ENCODE measurements around the gene RGS7.

RGS7 gene

GRCh38 chr1:241356519-241357365, at the start of gene RGS7:
RGS7 (minus strand) TSS chr1:241357205.
- no peak for DNase-seq

GRCh38 chr1:241406421-241406820, 49.4 kb upstream of the RGS7 start:
- DNase-seq = no peak

DNA sequence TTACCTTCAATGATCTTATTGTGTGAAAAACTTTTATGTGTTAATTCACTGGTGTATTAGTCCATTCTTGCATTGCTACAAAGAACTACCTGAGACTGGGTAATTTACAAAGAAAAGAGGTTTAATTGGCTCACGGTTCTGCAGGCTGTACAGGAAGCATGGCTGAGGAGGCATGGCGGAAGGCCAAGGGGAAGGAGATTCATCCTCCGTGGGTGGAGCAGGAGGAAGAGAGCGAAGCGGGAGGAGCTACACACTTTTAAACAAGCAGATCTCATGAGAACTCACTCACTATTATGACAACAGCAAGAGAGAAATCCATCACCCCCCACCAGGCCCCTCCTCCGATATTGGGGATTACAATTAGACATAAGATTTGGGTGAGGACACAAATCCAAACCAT, 44.2 kb upstream of the RGS7 start:
- no peak for DNase-seq

GRCh38 chr1:241396747-241397681, 40.0 kb upstream of the RGS7 start:
- no peak for DNase-seq

- no peak for DNase-seq
Observed at GRCh38 chr1:241391926-241392710, 35.1 kb upstream of the RGS7 start.

GRCh38 chr1:241390526-241390925, 33.5 kb upstream of the RGS7 start:
- DNase-seq = no peak

GRCh38 chr1:241389400-241389799, 32.4 kb upstream of the RGS7 start:
- DNase-seq = no peak

GRCh38 chr1:241387216-241387615, 30.2 kb upstream of the RGS7 start:
- no peak for DNase-seq

GRCh38 chr1:241376701-241377100, 19.7 kb upstream of the RGS7 start:
- no peak for DNase-seq

DNA sequence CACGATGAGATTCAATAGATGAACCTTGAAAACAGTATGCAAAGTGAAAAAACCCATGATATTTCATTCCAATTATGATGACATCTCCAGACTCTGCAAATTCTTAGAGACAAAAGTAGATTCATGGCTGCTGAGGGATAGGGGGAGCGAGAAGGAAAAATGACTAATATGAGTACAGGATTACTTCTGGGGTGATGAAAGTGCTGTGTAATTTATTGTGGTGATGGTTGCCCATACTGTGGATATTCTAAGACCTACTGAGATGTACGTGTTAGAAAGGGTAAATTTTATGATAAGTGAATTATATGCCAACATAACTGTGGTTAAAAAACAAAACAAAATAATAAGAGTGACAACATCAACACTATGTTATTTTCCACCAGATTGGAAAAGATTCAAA, 18.9 kb upstream of the RGS7 start:
- DNase-seq = no peak

DNA sequence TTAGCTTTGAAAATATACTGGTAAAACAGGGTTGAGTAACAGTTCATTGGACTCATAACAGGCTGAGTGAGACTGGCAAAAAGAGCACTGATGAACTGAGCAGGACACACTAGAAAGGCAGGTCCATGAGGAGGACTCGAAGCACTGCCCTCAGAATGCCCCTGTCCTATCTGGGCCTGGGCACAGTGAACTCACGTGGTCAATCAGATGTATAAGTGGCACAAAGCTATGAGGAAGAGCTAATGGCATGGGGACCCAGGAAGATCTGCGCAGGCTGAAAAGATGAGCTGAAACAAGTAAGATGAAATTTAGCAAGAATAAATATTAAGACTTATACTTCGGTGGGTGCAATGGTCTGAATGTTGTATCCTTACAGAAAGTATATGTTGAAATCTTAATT, 9.2 kb upstream of the RGS7 start:
- no peak for DNase-seq

GRCh38 chr1:241362350-241362749, 5.3 kb upstream of the RGS7 start:
- no peak for DNase-seq

DNA sequence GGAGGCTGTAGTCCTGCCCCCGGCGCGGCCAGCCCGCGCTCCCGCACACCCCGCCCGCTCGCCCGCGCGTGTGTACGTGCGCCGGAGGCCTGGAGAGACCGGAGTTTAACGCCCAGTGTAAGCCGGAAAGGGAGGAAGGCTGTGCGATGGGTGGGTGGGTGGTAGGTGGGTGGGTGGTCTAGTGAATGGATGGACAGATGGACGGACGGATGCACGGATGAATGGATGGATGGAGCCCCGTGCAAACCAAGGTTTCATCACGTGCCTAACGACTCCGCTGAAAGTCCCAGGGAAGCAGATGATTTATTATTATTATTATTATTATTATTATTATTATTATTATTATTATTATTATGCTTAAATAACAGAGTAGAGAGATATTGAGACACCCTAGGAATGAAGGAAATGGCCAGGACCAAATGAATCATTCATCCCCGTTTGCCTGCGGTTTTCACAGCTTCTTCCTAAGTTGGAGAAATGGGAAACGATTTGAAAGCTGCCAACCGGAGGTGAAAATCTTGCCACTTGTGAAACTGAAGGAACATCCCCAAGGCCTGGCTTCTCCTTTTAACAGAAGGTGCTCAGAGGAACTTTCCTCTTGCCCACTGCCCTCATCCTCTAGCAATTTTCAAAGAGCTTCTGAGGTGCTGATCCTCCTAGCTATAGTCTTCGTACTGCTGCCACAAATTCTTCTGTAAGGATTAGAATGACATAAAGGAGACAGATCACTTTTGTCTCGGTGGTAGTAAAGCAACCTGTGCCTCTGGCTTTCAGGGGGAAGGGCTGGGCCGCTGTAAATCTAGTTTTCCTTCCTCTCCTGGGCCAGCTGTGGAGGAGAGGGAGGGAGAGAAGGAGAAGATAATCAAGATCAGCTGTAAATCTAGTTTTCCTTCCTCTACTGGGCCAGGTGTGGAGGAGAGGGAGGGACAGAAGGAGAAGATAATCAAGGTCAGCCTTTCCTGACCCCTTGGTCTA, 648 bp upstream of the RGS7 start:
- no peak for DNase-seq

DNA sequence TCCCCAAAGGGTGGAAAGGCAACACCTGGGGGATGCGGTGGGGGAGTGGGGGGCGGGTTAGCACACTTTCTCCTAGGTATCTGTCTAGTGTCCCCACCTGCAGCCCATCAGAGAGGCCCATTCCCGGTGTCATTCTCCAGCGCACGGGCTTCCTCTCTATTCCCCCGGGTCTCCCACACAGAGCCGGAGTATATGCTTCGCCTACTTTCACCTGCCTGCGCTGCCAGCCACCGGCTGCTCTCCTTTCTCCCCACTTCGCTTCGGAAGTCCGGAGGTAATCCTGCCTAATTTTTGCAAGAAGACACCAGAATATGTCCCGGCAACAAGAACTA, 852 bp downstream of the RGS7 start:
- no peak for DNase-seq

GRCh38 chr1:241355311-241356010, 1.5 kb downstream of the RGS7 start:
- no peak for DNase-seq

DNA sequence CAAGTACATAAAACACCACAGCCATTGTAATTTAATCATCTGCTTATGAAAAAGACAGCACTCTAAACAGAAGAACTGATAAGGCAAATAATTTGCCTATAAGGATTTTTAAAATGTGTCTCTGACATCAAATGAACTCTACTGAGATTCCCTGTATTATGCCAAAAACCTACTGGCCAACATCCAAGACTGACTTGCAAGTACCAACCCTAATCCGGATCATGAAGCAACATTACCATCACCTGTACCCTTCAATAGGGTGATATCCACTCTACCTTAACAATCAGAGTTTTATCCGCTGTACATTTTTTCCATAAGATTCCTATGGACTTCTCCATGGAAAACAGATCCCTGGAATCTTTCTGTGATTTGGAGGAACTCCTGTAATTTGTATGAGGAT, 4.6 kb downstream of the RGS7 start:
- no peak for DNase-seq

- DNase-seq = no peak
Observed at GRCh38 chr1:241351841-241352240, 5.2 kb downstream of the RGS7 start.

- no peak for DNase-seq
Observed at GRCh38 chr1:241343956-241344355, 13.0 kb downstream of the RGS7 start.

- no peak for DNase-seq
Observed at GRCh38 chr1:241336335-241336734, 20.7 kb downstream of the RGS7 start.

DNA sequence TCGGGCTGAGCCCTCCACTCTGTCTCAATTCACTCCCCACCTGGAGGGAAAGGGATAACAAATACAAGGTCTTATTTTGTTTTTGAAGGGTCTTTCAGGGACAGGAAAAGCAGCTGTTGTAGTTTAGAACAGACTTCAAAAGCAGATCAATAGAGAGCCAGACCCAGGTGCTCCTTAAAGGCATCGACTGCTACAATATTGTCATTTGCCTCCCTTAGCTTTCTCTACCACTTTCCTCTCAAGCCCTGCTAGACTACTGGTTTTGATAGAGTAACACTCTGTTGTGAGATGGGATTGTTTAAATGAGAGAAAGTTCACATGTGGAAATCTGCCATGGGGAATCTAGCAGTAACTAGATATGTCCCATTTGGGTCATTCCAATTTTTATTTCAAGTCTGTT, 24.0 kb downstream of the RGS7 start:
- DNase-seq = no peak

DNA sequence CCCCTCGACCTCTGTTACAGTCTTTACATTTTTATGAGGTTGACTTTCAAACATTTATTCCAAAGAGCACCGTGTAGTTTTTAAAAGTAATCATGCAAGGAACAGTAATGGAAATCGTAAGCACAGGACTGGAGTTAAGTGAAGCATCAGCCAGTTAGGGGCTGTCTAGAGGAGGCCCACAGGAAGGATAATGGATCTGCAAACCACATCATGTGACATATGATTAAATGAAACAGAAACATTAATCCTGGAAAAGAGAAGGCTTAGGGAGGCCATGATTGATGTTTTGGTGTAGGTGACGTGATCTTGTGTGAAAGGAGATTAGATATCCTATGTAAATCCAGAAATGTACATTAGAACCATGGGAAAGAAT, 25.0 kb downstream of the RGS7 start:
- DNase-seq = no peak

Data from NCI-H187 treated with DMSO at 0.1 percent for 48 hours (cell line).